HepG2 (cell line): ENCODE results near the gene PLIN3. TPM values are rescaled to one million over a fixed set of nuclear protein-coding genes. Genes with fewer than 3 reads are reported as not detected.

ENCODE experiments used
- FOXJ3 ChIP-seq: sonication (generic); formaldehyde crosslinking; IDR thresholded peaks from 2 replicates; pipeline ENCODE4 v1.4.0; 2020; ENCODE audit warnings: missing genetic modification reagents, mild to moderate bottlenecking, borderline replicate concordance
- FOXO1 ChIP-seq: sonication (generic); formaldehyde crosslinking; IDR thresholded peaks from 2 replicates; pipeline ENCODE4 v1.4.0; 2020; ENCODE audit warnings: missing genetic modification reagents
- MEIS2 ChIP-seq: sonication (generic); formaldehyde crosslinking; IDR thresholded peaks from 2 replicates; pipeline ENCODE4 v1.9.0; 2021; ENCODE audit warnings: mild to moderate bottlenecking, missing genetic modification reagents
- MTA3 ChIP-seq: sonication (generic); formaldehyde crosslinking; IDR thresholded peaks from 2 replicates; pipeline ENCODE4 v1.4.0; 2020; ENCODE audit warnings: missing genetic modification reagents
- NFKB2 ChIP-seq: sonication (generic); formaldehyde crosslinking; IDR thresholded peaks from 2 replicates; pipeline ENCODE4 v1.4.0; 2020; ENCODE audit warnings: missing genetic modification reagents, borderline replicate concordance
- PHF8 ChIP-seq: sonication (generic); formaldehyde crosslinking; IDR thresholded peaks from 2 replicates; pipeline ENCODE4 v1.5.0; 2020; ENCODE audit warnings: missing genetic modification reagents
- REXO4 ChIP-seq: sonication (generic); formaldehyde crosslinking; IDR thresholded peaks from 2 replicates; pipeline ENCODE4 v1.8.0; 2022; ENCODE audit warnings: missing genetic modification reagents, mild to moderate bottlenecking, borderline replicate concordance
- RFX5 ChIP-seq: IDR thresholded peaks from 2 replicates; pipeline ENCODE4 v1.6.1; 2011; ENCODE audit warnings: low read depth, low read length, improper control_type of control experiment
- SYNCRIP ChIP-seq: fragments of 200-400 bp; formaldehyde crosslinking; IDR thresholded peaks from 2 replicates; pipeline ENCODE4 v1.6.1; 2018; ENCODE audit warnings: mild to moderate bottlenecking, low read depth, low read length; ENCODE audit not compliant: insufficient read depth
- TAF15 ChIP-seq: fragments of 200-400 bp; formaldehyde crosslinking; IDR thresholded peaks from one replicate; pipeline ENCODE4 v1.6.1; 2018; ENCODE audit warnings: mild to moderate bottlenecking, low read depth, low read length; ENCODE audit not compliant: poor library complexity, severe bottlenecking
- UBTF ChIP-seq: sonication (generic); formaldehyde crosslinking; IDR thresholded peaks from 2 replicates; pipeline ENCODE4 v1.4.0; 2020; ENCODE audit warnings: mild to moderate bottlenecking, missing genetic modification reagents
- ZNF547 ChIP-seq: sonication (generic); formaldehyde crosslinking; IDR thresholded peaks from 2 replicates; pipeline ENCODE4 v1.5.1; 2020; ENCODE audit warnings: mild to moderate bottlenecking, missing genetic modification reagents
- ZNF678 ChIP-seq: sonication (generic); formaldehyde crosslinking; IDR thresholded peaks from 2 replicates; pipeline ENCODE4 v1.4.0; 2020; ENCODE audit warnings: mild to moderate bottlenecking, missing genetic modification reagents
- polyA plus RNA-seq, 8 experiments: library from polyadenylated mRNA; depleted of rRNA in 3 of 8; stranded (reverse) in 7 of 8; unstranded in 1 of 8; fragments of >200 nt; fragmentation: Illumina TruSeq in 4 of 8; extraction: Trizol in 4 of 8; gene quantifications; 2 replicates each; pipeline versions ENCODE4 v1.2.1 to v1.2.3, GENCODE V29; 2011 to 2016; ENCODE audit warnings: low read depth in 4 of 8, missing spikeins in 1 of 8, mixed read lengths in 1 of 8; ENCODE audit not compliant: insufficient read depth in 1 of 8
- total RNA-seq, 5 experiments: library from RNA; depleted of rRNA; stranded (reverse); fragments of >200 nt; fragmentation: Illumina TruSeq; extraction: Trizol; gene quantifications; 2 replicates each; pipeline ENCODE4 v1.2.3, GENCODE V29; 2016; ENCODE audit warnings: low read depth in 1 of 5
- TF ChIP-seq, protein P1 (sequence below): sonication (generic); formaldehyde crosslinking; IDR thresholded peaks from 2 replicates; pipeline ENCODE4 v1.5.1; 2020; ENCODE audit warnings: mild to moderate bottlenecking, missing genetic modification reagents, moderate library complexity
- TF ChIP-seq, protein P2 (sequence below): IDR thresholded peaks from 2 replicates; pipeline ENCODE4 v1.6.1; 2018; ENCODE audit warnings: missing genetic modification reagents
- TF ChIP-seq, protein P3 (sequence below): sonication (generic); formaldehyde crosslinking; IDR thresholded peaks from 2 replicates; pipeline ENCODE4 v1.5.1; 2020; ENCODE audit warnings: missing genetic modification reagents, mild to moderate bottlenecking, borderline replicate concordance
- TF ChIP-seq, protein P4 (sequence below): sonication (generic); formaldehyde crosslinking; IDR thresholded peaks from 2 replicates; pipeline ENCODE4 v1.8.0; 2022; ENCODE audit warnings: missing genetic modification reagents, mild to moderate bottlenecking, inconsistent platforms, borderline replicate concordance

The PLIN3 gene
- total and polyA plus RNA-seq, 2 of the 13 experiments (the other 11 are each of a cell fraction or from before 2014, with no cell fraction given) = 49.3 to 57.9 TPM

GRCh38 chr19:4831304-4831978, 36.0 kb downstream of the PLIN3 start, which contains the start of gene TICAM1 (continued):
- TF ChIP-seq, protein P1, sequence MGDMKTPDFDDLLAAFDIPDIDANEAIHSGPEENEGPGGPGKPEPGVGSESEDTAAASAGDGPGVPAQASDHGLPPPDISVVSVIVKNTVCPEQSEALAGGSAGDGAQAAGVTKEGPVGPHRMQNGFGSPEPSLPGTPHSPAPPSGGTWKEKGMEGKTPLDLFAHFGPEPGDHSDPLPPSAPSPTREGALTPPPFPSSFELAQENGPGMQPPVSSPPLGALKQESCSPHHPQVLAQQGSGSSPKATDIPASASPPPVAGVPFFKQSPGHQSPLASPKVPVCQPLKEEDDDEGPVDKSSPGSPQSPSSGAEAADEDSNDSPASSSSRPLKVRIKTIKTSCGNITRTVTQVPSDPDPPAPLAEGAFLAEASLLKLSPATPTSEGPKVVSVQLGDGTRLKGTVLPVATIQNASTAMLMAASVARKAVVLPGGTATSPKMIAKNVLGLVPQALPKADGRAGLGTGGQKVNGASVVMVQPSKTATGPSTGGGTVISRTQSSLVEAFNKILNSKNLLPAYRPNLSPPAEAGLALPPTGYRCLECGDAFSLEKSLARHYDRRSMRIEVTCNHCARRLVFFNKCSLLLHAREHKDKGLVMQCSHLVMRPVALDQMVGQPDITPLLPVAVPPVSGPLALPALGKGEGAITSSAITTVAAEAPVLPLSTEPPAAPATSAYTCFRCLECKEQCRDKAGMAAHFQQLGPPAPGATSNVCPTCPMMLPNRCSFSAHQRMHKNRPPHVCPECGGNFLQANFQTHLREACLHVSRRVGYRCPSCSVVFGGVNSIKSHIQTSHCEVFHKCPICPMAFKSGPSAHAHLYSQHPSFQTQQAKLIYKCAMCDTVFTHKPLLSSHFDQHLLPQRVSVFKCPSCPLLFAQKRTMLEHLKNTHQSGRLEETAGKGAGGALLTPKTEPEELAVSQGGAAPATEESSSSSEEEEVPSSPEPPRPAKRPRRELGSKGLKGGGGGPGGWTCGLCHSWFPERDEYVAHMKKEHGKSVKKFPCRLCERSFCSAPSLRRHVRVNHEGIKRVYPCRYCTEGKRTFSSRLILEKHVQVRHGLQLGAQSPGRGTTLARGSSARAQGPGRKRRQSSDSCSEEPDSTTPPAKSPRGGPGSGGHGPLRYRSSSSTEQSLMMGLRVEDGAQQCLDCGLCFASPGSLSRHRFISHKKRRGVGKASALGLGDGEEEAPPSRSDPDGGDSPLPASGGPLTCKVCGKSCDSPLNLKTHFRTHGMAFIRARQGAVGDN = peak; percentile 74
- TF ChIP-seq REXO4 = no peak
- TF ChIP-seq, protein P2, sequence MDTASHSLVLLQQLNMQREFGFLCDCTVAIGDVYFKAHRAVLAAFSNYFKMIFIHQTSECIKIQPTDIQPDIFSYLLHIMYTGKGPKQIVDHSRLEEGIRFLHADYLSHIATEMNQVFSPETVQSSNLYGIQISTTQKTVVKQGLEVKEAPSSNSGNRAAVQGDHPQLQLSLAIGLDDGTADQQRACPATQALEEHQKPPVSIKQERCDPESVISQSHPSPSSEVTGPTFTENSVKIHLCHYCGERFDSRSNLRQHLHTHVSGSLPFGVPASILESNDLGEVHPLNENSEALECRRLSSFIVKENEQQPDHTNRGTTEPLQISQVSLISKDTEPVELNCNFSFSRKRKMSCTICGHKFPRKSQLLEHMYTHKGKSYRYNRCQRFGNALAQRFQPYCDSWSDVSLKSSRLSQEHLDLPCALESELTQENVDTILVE (CRISPR knock-in tag) = no peak
- no peak for TF ChIP-seq MTA3 (CRISPR knock-in tag)
- peak; percentile 72 for TF ChIP-seq UBTF (CRISPR knock-in tag)
- 0 out of 2 replicates have a peak, but pooled peaks have one; percentile 76 for TF ChIP-seq ZNF678 (CRISPR knock-in tag)
- no peak for TF ChIP-seq TAF15
- TF ChIP-seq ZNF547 = peak; percentile 73
- TF ChIP-seq RFX5 = 0 out of 2 replicates have a peak, but pooled peaks have one; percentile 19
- TF ChIP-seq, protein P3, sequence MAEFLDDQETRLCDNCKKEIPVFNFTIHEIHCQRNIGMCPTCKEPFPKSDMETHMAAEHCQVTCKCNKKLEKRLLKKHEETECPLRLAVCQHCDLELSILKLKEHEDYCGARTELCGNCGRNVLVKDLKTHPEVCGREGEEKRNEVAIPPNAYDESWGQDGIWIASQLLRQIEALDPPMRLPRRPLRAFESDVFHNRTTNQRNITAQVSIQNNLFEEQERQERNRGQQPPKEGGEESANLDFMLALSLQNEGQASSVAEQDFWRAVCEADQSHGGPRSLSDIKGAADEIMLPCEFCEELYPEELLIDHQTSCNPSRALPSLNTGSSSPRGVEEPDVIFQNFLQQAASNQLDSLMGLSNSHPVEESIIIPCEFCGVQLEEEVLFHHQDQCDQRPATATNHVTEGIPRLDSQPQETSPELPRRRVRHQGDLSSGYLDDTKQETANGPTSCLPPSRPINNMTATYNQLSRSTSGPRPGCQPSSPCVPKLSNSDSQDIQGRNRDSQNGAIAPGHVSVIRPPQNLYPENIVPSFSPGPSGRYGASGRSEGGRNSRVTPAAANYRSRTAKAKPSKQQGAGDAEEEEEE = no peak
- no peak for TF ChIP-seq SYNCRIP
- no peak; the same call in 1 of the 2 replicates for TF ChIP-seq NFKB2 (CRISPR knock-in tag)
- no peak for TF ChIP-seq MEIS2 (CRISPR knock-in tag)
- no peak for TF ChIP-seq FOXO1
- TF ChIP-seq FOXJ3 (CRISPR knock-in tag) = no peak
- peak; percentile 76 for TF ChIP-seq PHF8
- TF ChIP-seq, protein P4, sequence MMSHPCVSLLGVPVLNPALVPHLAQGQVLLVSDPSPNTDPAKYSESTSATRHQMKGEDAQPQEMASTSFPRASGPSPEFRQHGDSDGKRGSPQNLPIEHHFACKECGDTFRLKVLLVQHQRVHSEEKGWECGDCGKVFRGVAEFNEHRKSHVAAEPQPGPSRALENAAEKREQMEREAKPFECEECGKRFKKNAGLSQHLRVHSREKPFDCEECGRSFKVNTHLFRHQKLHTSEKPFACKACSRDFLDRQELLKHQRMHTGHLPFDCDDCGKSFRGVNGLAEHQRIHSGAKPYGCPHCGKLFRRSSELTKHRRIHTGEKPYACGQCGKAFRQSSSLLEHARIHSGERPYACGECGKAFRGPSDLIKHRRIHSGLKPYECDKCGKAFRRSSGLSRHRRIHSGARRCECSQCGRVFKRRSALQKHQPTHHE (CRISPR knock-in tag) = no peak
